HL-60 (cell line): ENCODE results near the gene SNRPB.

Experiments
- DNase-seq, 2 experiments: peaks; one replicate each; pipeline ENCODE4 v3.0.0-alpha.2; 2010 to 2020; ENCODE audit warnings: low read depth in 1 of 2, low spot score in 1 of 2
- H3K27ac ChIP-seq: fragments of 250-450 bp; sonication (Bioruptor Pico); replicated peaks from 2 replicates; pipeline ENCODE4 v1.5.1; 2020; ENCODE audit warnings: mild to moderate bottlenecking, moderate library complexity
- H3K27me3 ChIP-seq: fragments of 250-450 bp; sonication (Bioruptor Pico); 2 replicates; pipeline ENCODE4 v1.5.1; 2021; ENCODE audit warnings: mild to moderate bottlenecking, moderate library complexity; ENCODE audit not compliant: insufficient read depth, poor library complexity, severe bottlenecking
- H3K4me3 ChIP-seq: replicated peaks from 2 replicates; pipeline ENCODE4 v1.5.1; 2011; ENCODE audit warnings: mild to moderate bottlenecking, control low read depth, low read length; ENCODE audit not compliant: insufficient read depth
- GABPA ChIP-seq: IDR thresholded peaks from 2 replicates; pipeline ENCODE4 v1.6.1; 2012; ENCODE audit warnings: low read depth
- POLR2AphosphoS5 ChIP-seq: IDR thresholded peaks from 2 replicates; pipeline ENCODE4 v1.6.1; 2012; ENCODE audit warnings: low read depth
- SPI1 ChIP-seq: IDR thresholded peaks from 2 replicates; pipeline ENCODE4 v1.6.1; 2012; ENCODE audit warnings: low read depth, mild to moderate bottlenecking, borderline replicate concordance
- TF ChIP-seq, protein P1 (sequence below): IDR thresholded peaks from 2 replicates; pipeline ENCODE4 v1.6.1; 2012; ENCODE audit warnings: low read depth; ENCODE audit not compliant: insufficient replicate concordance
- TF ChIP-seq, protein P2 (sequence below): IDR thresholded peaks from one replicate; pipeline ENCODE4 v1.5.1; 2011; ENCODE audit warnings: low read length, control low read depth, inconsistent platforms; ENCODE audit not compliant: insufficient read depth

The SNRPB gene

DNA sequence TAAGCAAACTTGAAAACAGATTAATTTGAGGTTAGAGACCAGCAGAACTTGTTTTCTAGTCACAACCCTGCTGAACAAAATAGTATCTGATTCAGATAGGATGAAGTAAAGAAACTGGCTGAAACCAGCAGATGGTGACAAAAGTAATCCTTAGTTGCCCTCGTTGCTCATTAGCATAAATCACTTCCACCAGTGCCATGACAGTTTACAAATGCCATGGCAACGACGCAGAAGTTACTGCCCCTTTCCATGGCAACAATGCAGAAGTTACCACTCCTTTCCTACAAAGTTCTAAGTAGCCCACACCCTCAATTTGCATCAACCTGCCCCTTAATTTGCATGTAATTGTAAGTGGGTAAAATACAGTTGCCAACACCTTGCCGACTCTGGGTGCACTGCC lies 23.7 kb downstream of the SNRPB start:
- DNase-seq = no peak
- no peak overlapping the region for H3K4me3 ChIP-seq
- H3K27ac ChIP-seq = no peak overlapping the region
- TF ChIP-seq POLR2AphosphoS5 (no peak), GABPA (no peak), SPI1 (no peak)
- TF ChIP-seq, protein P1, sequence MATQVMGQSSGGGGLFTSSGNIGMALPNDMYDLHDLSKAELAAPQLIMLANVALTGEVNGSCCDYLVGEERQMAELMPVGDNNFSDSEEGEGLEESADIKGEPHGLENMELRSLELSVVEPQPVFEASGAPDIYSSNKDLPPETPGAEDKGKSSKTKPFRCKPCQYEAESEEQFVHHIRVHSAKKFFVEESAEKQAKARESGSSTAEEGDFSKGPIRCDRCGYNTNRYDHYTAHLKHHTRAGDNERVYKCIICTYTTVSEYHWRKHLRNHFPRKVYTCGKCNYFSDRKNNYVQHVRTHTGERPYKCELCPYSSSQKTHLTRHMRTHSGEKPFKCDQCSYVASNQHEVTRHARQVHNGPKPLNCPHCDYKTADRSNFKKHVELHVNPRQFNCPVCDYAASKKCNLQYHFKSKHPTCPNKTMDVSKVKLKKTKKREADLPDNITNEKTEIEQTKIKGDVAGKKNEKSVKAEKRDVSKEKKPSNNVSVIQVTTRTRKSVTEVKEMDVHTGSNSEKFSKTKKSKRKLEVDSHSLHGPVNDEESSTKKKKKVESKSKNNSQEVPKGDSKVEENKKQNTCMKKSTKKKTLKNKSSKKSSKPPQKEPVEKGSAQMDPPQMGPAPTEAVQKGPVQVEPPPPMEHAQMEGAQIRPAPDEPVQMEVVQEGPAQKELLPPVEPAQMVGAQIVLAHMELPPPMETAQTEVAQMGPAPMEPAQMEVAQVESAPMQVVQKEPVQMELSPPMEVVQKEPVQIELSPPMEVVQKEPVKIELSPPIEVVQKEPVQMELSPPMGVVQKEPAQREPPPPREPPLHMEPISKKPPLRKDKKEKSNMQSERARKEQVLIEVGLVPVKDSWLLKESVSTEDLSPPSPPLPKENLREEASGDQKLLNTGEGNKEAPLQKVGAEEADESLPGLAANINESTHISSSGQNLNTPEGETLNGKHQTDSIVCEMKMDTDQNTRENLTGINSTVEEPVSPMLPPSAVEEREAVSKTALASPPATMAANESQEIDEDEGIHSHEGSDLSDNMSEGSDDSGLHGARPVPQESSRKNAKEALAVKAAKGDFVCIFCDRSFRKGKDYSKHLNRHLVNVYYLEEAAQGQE = no peak
- TF ChIP-seq, protein P2, sequence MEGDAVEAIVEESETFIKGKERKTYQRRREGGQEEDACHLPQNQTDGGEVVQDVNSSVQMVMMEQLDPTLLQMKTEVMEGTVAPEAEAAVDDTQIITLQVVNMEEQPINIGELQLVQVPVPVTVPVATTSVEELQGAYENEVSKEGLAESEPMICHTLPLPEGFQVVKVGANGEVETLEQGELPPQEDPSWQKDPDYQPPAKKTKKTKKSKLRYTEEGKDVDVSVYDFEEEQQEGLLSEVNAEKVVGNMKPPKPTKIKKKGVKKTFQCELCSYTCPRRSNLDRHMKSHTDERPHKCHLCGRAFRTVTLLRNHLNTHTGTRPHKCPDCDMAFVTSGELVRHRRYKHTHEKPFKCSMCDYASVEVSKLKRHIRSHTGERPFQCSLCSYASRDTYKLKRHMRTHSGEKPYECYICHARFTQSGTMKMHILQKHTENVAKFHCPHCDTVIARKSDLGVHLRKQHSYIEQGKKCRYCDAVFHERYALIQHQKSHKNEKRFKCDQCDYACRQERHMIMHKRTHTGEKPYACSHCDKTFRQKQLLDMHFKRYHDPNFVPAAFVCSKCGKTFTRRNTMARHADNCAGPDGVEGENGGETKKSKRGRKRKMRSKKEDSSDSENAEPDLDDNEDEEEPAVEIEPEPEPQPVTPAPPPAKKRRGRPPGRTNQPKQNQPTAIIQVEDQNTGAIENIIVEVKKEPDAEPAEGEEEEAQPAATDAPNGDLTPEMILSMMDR = no peak
- no peaks in the 10 kb centered on the region for H3K27me3 ChIP-seq

DNA sequence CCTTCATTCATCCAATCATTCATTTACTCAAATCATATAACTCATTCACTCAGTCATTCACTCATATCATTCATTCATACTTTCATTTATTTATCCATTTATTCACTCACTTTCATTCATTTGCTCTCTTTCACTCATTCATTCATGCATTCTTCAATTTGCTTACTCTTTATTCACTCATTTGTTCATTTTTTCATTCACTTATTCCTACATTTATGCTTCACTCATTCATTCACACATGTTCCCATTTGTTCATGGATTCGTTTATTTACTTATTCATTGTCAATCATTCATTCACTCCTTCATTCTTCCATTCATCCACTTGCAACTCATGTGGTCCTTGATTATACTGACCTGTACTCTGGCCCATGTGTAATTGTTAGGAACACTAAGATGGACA lies 39.4 kb downstream of the SNRPB start:
- TF ChIP-seq POLR2AphosphoS5 (no peak), GABPA (no peak), SPI1 (no peak)
- TF ChIP-seq, protein P1 = no peak
- TF ChIP-seq, protein P2 = no peak
- DNase-seq = no peak
- Histone ChIP-seq H3K27ac (no peak overlapping the region), H3K27me3 (no peaks in the 10 kb centered on the region), H3K4me3 (no peak overlapping the region)

DNA sequence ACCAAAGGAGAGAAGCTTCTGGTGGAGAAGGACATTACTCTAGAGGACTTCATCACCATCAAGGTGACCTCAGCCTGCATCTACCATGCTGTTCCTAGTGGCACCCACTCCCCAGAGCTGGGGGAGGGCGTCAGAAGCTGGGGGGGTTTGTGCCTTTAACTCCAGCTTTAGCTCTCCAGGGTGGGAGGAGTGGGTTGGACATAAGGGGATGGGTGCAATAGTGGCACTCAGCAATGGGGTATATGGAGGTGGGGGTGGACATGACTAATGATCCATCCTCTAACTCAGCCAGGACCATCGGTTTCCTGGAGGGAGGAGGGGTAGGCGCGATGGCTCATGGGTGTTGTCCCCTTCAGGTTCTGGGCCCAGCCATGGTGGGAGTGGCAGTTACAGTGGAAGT lies 40.1 kb downstream of the SNRPB start:
- no peak for DNase-seq
- H3K27me3 ChIP-seq = no peaks in the 10 kb centered on the region
- no peak overlapping the region for H3K4me3 ChIP-seq
- H3K27ac ChIP-seq = no peak overlapping the region
- TF ChIP-seq, protein P2 = no peak
- TF ChIP-seq, protein P1 = no peak
- TF ChIP-seq POLR2AphosphoS5 (no peak), GABPA (no peak), SPI1 (no peak)
